ENCODE results near the gene RPS2. TPM values are rescaled to one million over a fixed set of nuclear protein-coding genes. Genes with fewer than 3 reads are reported as not detected.

Gene RPS2
- total RNA-seq, 1 experiment from 2014 or later: 3,874 TPM

GRCh38 chr16:1980770-1981087 lies 16.1 kb upstream of the RPS2 start:
- Histone ChIP-seq H3K4me2 (ENCODE audit: insufficient read depth, insufficient read length, low read length) (no peak overlapping the region), H4K91ac (ENCODE audit: insufficient read length, low read depth, low read length) (no peak overlapping the region), H3K27me3 (ENCODE audit: insufficient read depth, low read length) (peaks cover 22% of the 10 kb centered on the region), H3K18ac (ENCODE audit: insufficient read length, low read depth, low read length) (no peak overlapping the region), H2BK5ac (ENCODE audit: insufficient read length, low read length) (no peak overlapping the region), H3K4me1 (ENCODE audit: insufficient read depth, low read length) (no peaks in the 10 kb centered on the region), H4K5ac (ENCODE audit: insufficient read length, low read depth, low read length) (no peak overlapping the region), H3K23me2 (ENCODE audit: insufficient read length, low read depth, low read length, poor library complexity, severe bottlenecking) (peaks cover 24% of the 10 kb centered on the region), H2BK120ac (ENCODE audit: low read depth, low read length, poor library complexity, severe bottlenecking) (no peak overlapping the region), H2BK15ac (ENCODE audit: low read depth, low read length) (no peak overlapping the region), H4K8ac (replicated peaks; ENCODE audit: insufficient read length, low read depth, low read length) (no peak overlapping the region), H3K79me1 (ENCODE audit: insufficient read depth, low read depth, low read length, poor library complexity, severe bottlenecking) (no peaks in the 10 kb centered on the region), H3K23ac (ENCODE audit: insufficient read length, low read depth, low read length) (no peak overlapping the region), H3K9me3 (ENCODE audit: control insufficient read depth, low read depth, low read length) (no peaks in the 10 kb centered on the region), H3T11ph (ENCODE audit: low read length) (no peak overlapping the region), H4K20me1 (ENCODE audit: control insufficient read depth, insufficient read depth, insufficient read length) (peaks cover 2% of the 10 kb centered on the region), H2BK12ac (ENCODE audit: insufficient read length, low read depth, low read length) (no peak overlapping the region), H3K9ac (ENCODE audit: extremely low read depth, insufficient read length, low read length) (no peak overlapping the region), H3K79me2 (ENCODE audit: insufficient read depth, low read length) (no peaks in the 10 kb centered on the region; the same call in 1 of the 2 replicates), H2AFZ (ENCODE audit: low read length) (no peak overlapping the region), H3K56ac (ENCODE audit: insufficient read length, low read depth, low read length) (no peak overlapping the region), H3K4ac (ENCODE audit: low read depth, low read length) (no peak overlapping the region), H3K27ac (ENCODE audit: insufficient read length, low read depth, low read length) (no peak overlapping the region), H3K14ac (ENCODE audit: insufficient read depth, low read length) (no peak overlapping the region), H2AK5ac (ENCODE audit: insufficient read length, low read length) (no peak overlapping the region), H2BK20ac (ENCODE audit: low read depth, low read length, poor library complexity, severe bottlenecking) (no peak overlapping the region)
- no peak for DNase-seq
- Mint-ChIP-seq H3K27ac (no peak overlapping the region), H3K36me3 (ENCODE audit: insufficient read depth in 1 of 3, low read depth in 3 of 3) (peaks cover 5 to 19% (median 17%) of the 10 kb centered on the region in 3 experiments; a peak in 6 of 7 replicates), H3K9me3 (no peaks in the 10 kb centered on the region), H3K27me3 (ENCODE audit: low read depth) (peaks cover 40% of the 10 kb centered on the region), H3K4me1 (peaks cover 19 to 26% of the 10 kb centered on the region in 2 experiments), H3K4me3 (peak overlapping the region in 1 of 2 experiments; percentile 64; a peak in 1 of 5 replicates)
- no CpG with 5 or more reads among the region's 16 CpGs for WGBS (ENCODE audit: extremely low coverage, insufficient read length, low lambda C conversion rate)
- TF ChIP-seq CTCF (conservative IDR thresholded peaks at IDR 0.05): no peak

Measured in H9 (cell line).